HG03039 (cell line): ENCODE data around the gene SLC25A20.
"Not testable (repeated sequence)": the region's sequence is repeated elsewhere in the genome, so short reads cannot be mapped to it uniquely, and the experiment has no call there.

Source experiments
- ATAC-seq: cut with Tn5 transposase; IDR thresholded peaks from one replicate; pipeline ENCODE4 v1.9.1; 2021; ENCODE audit warnings: mild to moderate bottlenecking, moderate library complexity; ENCODE audit not compliant: unreplicated experiment

Gene SLC25A20

DNA sequence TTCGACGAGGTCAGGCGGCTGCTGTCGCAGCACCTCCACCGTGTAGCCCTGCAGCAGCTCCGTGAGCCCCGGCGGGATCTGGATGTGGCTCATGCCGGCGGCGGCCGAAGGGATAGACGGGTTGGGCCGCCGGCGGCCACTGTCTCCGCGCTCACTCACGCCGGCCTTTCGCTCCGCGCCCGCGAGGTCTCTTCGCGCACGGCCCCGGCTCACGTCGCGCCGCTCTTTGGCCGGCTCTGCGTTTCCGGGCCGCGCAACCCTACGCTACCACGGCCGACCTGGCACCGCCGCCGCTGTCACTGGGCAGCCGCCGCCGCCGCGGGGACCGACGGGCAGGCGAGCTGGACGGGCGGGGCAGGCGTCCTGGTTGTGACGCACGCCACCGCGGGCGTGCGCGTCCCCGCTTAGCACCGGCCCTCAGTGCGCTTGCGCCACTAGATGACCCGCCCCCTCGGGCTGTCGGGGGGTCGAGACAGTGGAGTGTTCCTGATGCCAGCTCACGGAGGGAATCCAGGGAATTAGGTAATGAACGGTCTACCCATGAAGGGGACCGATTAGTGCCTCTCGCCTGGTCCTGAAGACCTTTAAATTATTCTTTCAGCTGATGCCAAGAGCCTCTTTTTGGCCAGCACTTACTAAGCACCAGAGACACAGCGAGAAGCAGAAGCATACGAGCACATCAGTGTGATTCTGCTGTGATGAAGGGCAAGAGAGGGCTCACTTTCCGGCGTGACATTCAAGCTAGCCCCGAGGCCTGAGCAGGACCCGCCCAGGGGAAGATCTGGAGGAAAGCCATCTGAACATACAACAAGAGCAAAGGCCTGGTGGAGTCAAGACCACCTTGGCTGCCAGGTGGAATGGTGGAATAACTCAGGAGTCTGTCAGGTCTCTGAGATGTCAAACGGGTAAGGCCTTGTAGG lies 50.9 kb downstream of the SLC25A20 start, which contains the start of gene PRKAR2A:
Gene PRKAR2A (minus strand): TSS at position 371 of the 920 bp plus-strand sequence. CDS start 278 bp downstream, at position 93.
- ATAC-seq, result peak; percentile 82

DNA sequence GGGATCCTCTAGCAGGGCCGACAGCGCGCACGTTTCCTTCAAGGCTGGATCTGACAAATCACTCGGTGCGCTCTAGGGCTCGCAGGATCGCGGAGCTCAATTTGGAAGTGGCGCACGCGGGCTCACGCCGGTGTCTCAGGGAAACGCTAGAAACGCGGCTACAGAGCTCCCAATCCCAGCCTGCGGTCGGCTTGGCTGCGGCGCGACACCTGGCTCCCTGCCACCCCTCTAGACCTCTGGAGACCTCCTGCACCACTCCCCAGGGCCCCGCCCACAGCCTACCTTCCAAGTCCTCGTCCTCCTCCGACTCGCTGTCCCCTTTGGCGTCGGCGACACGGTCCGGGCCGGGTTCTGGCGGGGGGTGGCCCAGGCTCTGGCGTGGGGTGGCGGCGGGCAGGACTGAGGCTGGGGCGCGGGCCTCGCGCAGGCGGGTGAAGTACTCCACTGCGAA lies 51.6 kb downstream of the SLC25A20 start:
- peak; percentile 36 for ATAC-seq

DNA sequence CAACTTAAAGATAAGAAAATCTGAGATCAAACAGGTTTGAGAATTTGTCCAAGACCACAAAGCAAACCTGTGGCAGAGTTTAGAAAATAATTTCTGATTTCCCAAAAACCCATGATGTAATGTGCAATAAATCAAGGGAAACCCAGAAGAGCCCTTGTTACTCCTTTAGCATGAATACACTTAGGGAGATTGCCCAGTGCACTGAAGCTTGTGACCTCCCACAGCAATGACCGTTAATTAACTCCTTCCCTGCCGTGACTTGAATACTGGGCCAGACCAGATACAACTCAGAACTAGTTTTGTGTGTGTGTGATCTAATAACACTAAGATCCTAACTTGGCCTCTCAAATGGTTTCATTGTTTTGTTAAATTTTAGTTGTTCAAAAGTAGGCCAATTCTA lies 53.5 kb downstream of the SLC25A20 start:
- ATAC-seq, result no peak

DNA sequence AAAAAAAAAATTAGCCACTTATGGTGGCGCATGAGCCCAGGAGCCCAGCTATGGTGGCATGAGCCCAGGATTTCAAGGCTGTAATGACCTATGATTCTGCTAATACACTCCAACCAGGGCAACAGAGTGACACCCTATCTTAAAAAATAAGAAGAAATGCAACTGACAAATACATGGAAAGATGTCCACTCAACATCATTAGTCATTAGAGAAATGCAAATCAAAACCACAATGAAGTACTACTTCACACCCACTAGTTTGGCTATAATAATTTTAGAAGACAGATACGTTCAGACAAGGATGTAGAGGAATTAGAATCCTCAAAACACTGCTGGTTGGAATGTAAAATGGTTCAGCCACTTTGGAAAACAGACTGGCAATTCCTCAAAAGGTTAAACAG lies 61.5 kb downstream of the SLC25A20 start:
- ATAC-seq, result no peak

DNA sequence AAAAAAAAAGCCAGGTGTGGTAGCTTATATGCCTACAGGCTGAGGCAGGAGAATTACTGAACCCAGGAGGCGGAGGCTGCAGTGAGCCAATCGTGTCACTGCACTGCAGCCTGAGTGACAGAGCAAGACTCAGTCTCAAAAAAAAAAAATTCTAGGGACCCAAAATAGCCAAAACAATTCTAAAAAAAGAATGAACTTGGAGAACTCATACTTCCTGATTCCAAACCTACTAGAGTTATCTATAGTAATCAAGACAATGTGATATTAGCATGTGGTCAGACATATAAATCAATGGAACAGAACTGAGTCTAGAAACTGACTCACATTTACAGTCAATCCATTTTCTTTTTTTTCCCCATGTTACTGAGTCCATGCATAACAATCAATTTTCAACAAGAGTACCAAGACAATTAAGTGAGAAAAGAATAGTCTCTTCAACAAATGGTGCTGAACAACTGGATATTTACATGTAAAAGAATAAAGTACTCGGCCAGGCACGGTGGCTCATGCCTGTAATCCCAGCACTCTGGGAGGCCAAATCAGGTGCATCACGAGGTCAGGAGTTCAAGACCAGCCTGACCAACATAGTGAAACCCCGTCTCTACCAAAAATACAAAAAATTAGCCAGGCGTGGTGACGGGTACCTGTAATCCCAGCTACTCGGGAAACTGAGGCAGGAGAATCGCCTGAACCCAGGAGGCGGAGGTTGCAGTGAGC lies 62.9 kb downstream of the SLC25A20 start:
- no peak for ATAC-seq

DNA sequence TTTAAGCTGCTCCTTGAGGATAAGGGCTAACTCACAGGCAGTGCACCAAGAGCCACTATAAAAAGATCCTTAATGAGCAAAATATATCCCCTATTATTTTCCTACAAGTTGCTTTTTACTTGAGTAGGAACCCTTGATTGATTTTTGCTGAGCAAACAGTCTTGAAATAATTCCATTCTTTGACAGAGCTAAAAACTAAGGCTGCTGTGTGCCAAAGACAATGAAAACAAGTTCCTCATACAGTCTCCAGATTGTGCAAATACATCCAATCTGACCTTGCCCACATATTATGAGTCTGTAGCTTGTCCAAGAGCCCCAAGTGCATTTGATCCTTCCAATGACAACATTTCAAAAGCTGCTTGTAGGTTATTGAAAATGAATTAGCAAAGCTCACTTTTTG lies 66.0 kb downstream of the SLC25A20 start:
- no peak for ATAC-seq

DNA sequence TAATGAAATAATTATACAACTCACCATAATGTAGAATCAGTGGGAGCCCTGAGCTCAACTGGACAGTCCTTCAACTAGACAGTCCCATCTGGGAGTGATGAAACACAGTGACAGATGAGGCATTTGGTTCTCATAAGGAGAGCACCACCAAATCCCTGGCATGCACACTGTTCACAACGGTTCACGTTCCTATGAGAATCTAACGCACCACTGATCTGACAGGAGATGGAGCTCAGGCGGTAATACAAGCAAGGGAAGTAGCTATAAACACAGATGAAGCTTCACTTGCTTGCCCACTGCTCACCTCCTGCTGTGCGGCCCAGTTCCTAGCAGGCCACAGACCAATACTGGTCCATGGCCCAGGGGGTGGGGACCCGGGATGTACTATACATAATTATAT lies 68.0 kb downstream of the SLC25A20 start:
- ATAC-seq, result no peak

DNA sequence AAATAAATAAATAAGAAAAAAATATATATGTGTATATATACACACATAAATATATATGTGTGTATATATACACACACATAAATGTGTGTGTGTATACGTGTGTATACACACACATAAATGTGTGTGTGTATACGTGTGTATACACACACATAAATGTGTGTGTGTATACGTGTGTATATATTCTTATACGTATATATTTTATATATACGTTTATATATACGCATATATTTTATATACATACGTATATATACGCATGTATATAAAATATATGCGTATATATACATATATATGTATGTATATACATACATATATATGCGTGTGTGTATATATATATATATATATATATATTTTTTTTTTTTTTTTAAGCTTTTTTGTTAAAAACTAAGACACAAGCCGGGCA lies 69.2 kb downstream of the SLC25A20 start:
- not testable (repeated sequence) for ATAC-seq

DNA sequence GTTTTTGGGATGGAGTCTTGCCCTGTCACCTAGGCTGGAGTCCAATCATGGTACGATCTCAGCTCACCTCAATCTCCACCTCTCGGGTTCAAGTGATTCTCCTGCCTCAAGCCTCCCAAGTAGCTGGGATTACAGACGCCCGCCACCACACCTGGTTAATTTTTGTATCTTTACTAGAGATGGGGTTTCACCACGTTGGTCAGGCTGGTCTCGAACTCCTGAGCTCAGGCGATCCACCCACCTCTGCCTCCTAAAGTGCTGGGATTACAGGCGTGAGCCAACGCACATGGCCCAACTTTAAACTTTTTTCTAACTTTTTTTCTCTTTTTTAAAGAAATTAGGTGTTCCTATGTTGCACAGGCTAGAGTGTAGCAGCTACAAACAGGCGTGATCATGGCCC lies 70.8 kb downstream of the SLC25A20 start:
- ATAC-seq, result not testable (repeated sequence)

DNA sequence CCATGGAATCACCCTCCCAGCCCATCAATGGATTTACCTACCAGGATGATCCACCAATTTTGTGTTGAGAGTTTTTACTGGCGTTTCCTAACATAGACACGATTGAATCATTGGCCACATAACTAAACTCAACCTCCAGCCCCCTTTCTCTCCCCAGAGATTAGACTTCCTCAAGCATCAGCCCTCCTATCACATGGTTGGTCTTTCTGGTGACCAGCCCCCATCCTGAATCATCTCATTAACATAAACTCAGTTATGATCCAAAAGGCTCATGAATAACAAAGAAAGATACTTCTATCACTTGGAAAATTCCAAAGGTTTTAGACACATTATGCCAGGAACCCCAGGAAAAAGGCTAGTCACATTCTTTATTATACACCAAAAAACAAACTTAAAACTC lies 72.2 kb downstream of the SLC25A20 start:
- ATAC-seq, result no peak

DNA sequence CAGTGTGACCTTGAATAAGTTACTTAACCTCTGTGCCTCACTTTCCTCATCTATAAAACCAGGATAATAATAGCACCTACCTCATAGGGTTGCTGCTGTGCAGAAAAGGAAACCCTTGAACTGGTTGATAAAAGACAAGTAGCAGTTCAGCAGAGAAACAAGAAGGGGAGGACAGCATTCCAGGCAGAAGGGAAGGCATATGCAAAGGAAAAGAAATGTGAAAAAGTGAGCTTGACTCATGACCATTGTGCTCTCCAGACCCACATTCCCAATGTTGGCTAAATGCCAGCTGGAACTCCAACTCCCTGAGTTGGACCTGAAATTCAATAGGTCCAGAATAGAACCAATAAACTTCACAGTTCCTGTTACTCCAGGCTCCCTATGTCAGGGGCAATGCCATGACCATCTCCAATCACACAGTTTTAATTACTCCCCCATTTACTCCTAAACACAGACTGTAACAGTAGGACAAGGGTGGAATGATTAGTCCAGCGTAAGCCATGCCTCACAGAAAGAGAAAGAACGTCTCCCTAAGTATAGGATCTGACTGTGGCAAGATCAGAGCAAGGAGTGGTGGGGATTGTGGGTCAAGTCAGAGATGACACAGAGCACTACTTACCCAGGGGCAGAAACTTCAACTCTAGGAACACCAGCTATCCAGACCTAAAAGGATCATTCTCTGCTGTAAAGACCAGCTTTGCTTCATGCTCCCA lies 77.9 kb downstream of the SLC25A20 start:
- no peak for ATAC-seq

DNA sequence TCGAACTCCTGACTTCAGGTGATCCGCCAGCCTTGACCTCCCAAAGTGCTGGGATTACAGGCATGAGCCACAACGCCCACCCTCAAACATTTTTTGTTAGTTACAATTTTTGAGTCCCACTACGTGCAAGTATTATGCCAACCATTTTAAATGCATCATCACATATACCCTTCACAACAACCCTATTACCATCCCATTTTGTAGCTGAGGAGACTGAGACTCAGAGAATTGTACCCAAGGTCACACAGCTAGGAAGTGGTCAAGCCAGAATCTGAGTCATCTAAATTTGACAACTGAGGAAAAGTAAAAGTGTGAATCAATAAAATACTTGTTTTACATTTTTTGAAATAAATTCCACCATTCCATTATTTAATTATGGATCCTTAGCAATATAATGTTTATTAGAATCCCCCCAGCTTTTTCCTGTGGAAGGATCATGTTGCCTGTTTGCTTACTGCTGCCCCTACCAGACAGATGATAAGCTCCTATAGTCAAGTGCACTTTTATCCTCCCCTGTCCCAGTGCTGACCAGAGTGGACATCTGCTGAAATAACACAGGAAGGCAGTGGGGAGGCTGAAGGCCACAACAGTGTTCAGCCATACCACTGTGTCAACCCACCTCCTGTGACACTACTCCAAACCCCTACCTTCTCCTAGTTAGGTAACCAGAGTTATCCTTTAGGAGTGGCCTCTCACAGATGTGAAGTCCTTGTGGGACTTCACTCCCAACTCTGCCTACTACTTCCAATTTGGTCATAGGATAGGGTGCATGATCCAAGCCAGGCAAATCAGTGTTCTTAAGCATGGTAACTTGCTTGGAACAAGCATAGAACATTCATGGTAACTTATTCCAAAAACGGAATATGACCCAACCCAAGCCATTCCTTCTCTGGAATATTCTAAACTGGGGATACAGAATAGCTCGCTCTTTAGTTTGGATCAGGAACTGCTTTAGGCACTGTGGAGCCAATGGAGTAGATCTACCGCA lies 79.2 kb downstream of the SLC25A20 start:
- ATAC-seq, result no peak

DNA sequence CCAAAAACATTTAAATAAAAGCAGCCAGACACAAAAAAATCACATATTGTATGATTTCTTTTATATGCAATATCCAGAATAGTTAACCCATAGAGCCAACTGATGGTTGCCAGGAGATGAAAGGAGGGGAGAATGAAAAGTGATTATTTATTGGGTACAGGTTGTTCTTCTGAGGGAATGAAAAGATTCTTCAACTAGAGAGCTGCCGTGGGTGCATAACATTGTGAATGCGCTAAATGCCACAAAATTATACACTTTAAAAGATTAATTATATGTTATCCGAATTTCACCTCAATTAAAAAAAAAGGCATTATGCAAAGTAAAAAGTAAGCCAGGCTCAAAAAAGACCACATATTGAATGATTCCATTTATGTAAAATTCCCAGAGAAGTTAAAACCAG lies 87.2 kb downstream of the SLC25A20 start:
- no peak for ATAC-seq
